MM.1S (cell line): ENCODE results near the gene SYT1.

ENCODE experiments used
- EZH2 ChIP-seq: fragments of 300-600 bp; sonication (generic); optimal IDR thresholded peaks from 2 replicates; pipeline ENCODE3; 2017; ENCODE audit warnings: low read depth, mild to moderate bottlenecking, antibody characterized with exemption, low read length, mixed read lengths
- EZH2phosphoT487 ChIP-seq: fragments of 300-600 bp; sonication (generic); IDR thresholded peaks from 2 replicates; pipeline ENCODE4 v1.6.1; 2018; ENCODE audit warnings: antibody characterized with exemption, low read length
- TF ChIP-seq, protein P1 (sequence below): fragments of 300-600 bp; sonication (generic); IDR thresholded peaks from 2 replicates; pipeline ENCODE4 v1.5.1; 2016; ENCODE audit warnings: antibody characterized with exemption, low read length, mixed read lengths

DNA sequence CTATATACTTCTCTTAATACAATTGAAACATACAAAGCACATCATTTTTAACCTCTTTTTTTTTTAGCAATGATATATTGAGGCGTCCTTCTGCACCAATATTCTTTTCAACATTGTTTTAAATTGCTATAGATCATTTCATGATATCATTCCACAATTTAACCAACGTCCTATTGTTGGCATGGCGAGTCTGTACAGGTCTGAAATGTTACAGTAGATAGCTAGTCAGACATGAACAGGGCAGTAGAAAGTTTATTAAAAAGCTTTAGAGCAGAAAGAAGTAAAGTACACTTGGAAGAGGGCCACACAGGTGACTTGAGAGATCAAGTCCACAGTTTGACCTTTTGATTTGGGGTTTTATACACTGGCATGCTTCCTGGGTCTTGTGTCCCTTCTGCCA, 547.2 kb downstream of the SYT1 start:
- TF ChIP-seq, protein P1, sequence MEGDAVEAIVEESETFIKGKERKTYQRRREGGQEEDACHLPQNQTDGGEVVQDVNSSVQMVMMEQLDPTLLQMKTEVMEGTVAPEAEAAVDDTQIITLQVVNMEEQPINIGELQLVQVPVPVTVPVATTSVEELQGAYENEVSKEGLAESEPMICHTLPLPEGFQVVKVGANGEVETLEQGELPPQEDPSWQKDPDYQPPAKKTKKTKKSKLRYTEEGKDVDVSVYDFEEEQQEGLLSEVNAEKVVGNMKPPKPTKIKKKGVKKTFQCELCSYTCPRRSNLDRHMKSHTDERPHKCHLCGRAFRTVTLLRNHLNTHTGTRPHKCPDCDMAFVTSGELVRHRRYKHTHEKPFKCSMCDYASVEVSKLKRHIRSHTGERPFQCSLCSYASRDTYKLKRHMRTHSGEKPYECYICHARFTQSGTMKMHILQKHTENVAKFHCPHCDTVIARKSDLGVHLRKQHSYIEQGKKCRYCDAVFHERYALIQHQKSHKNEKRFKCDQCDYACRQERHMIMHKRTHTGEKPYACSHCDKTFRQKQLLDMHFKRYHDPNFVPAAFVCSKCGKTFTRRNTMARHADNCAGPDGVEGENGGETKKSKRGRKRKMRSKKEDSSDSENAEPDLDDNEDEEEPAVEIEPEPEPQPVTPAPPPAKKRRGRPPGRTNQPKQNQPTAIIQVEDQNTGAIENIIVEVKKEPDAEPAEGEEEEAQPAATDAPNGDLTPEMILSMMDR, result no peak
- no peak for TF ChIP-seq EZH2phosphoT487
- TF ChIP-seq EZH2, result no peak
